Naive thymus-derived CD4-positive, alpha-beta T cell (primary cell): Measurements from ENCODE around the gene AQP6. TPM values are rescaled to one million over a fixed set of nuclear protein-coding genes. Genes with fewer than 3 reads are reported as not detected.

Experiments used
- ATAC-seq: fragments of 150-1000 bp; cut with Tn5 transposase; 2 replicates; pipeline ENCODE4 v1.10.0; 2021; ENCODE audit warnings: mild to moderate bottlenecking, moderate library complexity
- CTCF ChIA-PET: fragments of 350-600 bp; sonication (Branson Sonifier 250); formaldehyde crosslinking; loops from one replicate; lab custom pipeline; 2021; ENCODE audit warnings: antibody characterized with exemption; lab: Charles Lee
- POLR2A ChIA-PET: fragments of 350-600 bp; sonication (Branson Sonifier 250); formaldehyde crosslinking; loops from one replicate; lab custom pipeline; 2021; ENCODE audit warnings: antibody characterized with exemption, inconsistent platforms; lab: Charles Lee
- DNase-seq, 9 donors: peaks; one replicate each; pipeline versions ENCODE4 v3.0.0 to v3.0.0-alpha.2; 2020 to 2022; ENCODE audit warnings: mixed read lengths in 1 of 9
- H3K27ac ChIP-seq: one replicate; pipeline ENCODE4 v1.7.0; 2013; ENCODE audit warnings: mild to moderate bottlenecking, low read depth, low read length, moderate library complexity
- H3K27me3 ChIP-seq, 2 donors: one replicate each; pipeline ENCODE4 v1.7.0; 2013; ENCODE audit warnings: low read length in 2 of 2, mild to moderate bottlenecking in 2 of 2, moderate library complexity in 2 of 2; ENCODE audit not compliant: control insufficient read depth in 2 of 2, insufficient read depth in 2 of 2
- H3K36me3 ChIP-seq, 3 experiments: 1 replicate in 2 of 3; 2 replicates in 1 of 3; pipeline ENCODE4 v1.7.0; 2013; ENCODE audit warnings: low read length in 3 of 3, mild to moderate bottlenecking in 3 of 3, moderate library complexity in 1 of 3; ENCODE audit not compliant: insufficient read depth in 3 of 3, control insufficient read depth in 2 of 3
- H3K4me1 ChIP-seq, 2 donors: one replicate each; pipeline ENCODE4 v1.7.0; 2013; ENCODE audit warnings: low read length in 2 of 2, mild to moderate bottlenecking in 2 of 2, moderate library complexity in 1 of 2; ENCODE audit not compliant: control insufficient read depth in 2 of 2, insufficient read depth in 2 of 2
- H3K4me3 ChIP-seq: 2 replicates; pipeline ENCODE4 v1.7.0; 2013; ENCODE audit warnings: mild to moderate bottlenecking, low read length
- H3K9me3 ChIP-seq, 3 experiments: 1 replicate in 2 of 3; 2 replicates in 1 of 3; pipeline ENCODE4 v1.7.0; 2013; ENCODE audit warnings: low read length in 3 of 3; ENCODE audit not compliant: control insufficient read depth in 2 of 3
- H3K27ac Mint-ChIP-seq, 9 donors: one replicate each; pipeline ENCODE4 v1.8.0; 2020 to 2022; ENCODE audit warnings: mixed read lengths in 9 of 9, mild to moderate bottlenecking in 8 of 9, moderate library complexity in 5 of 9, inconsistent platforms in 2 of 9
- H3K27me3 Mint-ChIP-seq, 5 donors: one replicate each; pipeline ENCODE4 v1.8.0; 2021 to 2022; ENCODE audit warnings: mixed read lengths in 5 of 5, mild to moderate bottlenecking in 1 of 5
- H3K36me3 Mint-ChIP-seq, 5 donors: one replicate each; pipeline ENCODE4 v1.8.0; 2020 to 2022; ENCODE audit warnings: mixed read lengths in 5 of 5, mild to moderate bottlenecking in 3 of 5, inconsistent platforms in 1 of 5
- H3K4me1 Mint-ChIP-seq, 7 donors: one replicate each; pipeline ENCODE4 v1.8.0; 2020 to 2022; ENCODE audit warnings: mixed read lengths in 7 of 7, mild to moderate bottlenecking in 3 of 7, inconsistent platforms in 1 of 7
- H3K4me3 Mint-ChIP-seq, 10 donors: one replicate each; pipeline ENCODE4 v1.8.0; 2020 to 2022; ENCODE audit warnings: mild to moderate bottlenecking in 10 of 10, mixed read lengths in 10 of 10, moderate library complexity in 6 of 10, inconsistent platforms in 2 of 10
- H3K9me3 Mint-ChIP-seq, 11 donors: one replicate each; pipeline ENCODE4 v1.8.0; 2020 to 2022; ENCODE audit warnings: mixed read lengths in 11 of 11, mild to moderate bottlenecking in 4 of 11, inconsistent platforms in 1 of 11, moderate library complexity in 1 of 11
- intact Hi-C, 2 donors: fragments of 100-400 bp; cut with micrococcal nuclease; formaldehyde crosslinking; loops; one replicate each; pipeline ENCODE4 v1.15.1; 2023
- polyA plus RNA-seq, 2 donors: library from polyadenylated mRNA; unstranded; fragments of 300-500 nt; fragmentation: Illumina TruSeq; gene quantifications; one replicate each; pipeline ENCODE4 v1.2.3, GENCODE V29; 2021
- total RNA-seq, 6 experiments: library from RNA in 5 of 6; stranded (reverse) in 5 of 6; gene quantifications; 1 replicate in 5 of 6; 2 replicates in 1 of 6; pipeline ENCODE4 v1.2.3 and lab custom pipeline; 2021 to 2026

Gene AQP6
- total and polyA plus RNA-seq, 7 experiments from 2014 or later = not detected

DNA sequence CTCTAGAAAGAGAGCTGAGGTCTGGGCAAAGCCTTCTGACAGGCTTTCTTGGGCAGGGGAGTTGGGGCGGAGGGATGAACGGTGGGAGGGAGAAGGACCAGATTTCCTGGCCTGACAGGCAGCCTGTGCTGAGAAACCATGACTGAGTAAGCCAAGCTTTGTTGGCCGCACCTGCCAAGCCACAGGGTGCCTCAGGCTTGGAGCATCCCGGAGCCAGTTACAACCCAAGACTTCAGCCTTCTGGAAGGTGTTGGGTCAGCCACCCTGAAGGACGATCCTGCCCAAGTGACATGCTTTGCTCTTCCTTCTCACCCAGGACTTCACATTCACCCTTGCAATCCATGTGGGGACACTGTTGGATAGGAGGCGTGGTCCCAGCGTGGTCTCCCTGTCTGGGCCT lies 43.2 kb upstream of the AQP6 start:
- ATAC-seq (no peak), DNase-seq (no peak)
- no peak overlapping the region for H3K27ac Mint-ChIP-seq
- no peaks in the 10 kb centered on the region for H3K27me3 ChIP-seq
- H3K4me3 ChIP-seq = no peak overlapping the region
- ChIA-PET POLR2A (no interaction called here), CTCF (interaction anchor here (0.7 to 1.9 kb wide), 2 partner anchors 16 to 58 kb away, joined by 3 to 6 read pairs; no protein-coding TSS in a partner anchor)
- H3K4me3 Mint-ChIP-seq = no peak overlapping the region
- no peaks in the 10 kb centered on the region for H3K36me3 ChIP-seq
- H3K4me1 Mint-ChIP-seq = no peaks in the 10 kb centered on the region
- no peaks in the 10 kb centered on the region for H3K9me3 Mint-ChIP-seq
- intact Hi-C loops = no loop called here
- no peak overlapping the region for H3K27ac ChIP-seq
- H3K36me3 Mint-ChIP-seq = no peaks in the 10 kb centered on the region
- H3K4me1 ChIP-seq = no peaks in the 10 kb centered on the region
- H3K27me3 Mint-ChIP-seq = peaks cover 0 to 6% (median 3%) of the 10 kb centered on the region in 5 donors
- H3K9me3 ChIP-seq = no peaks in the 10 kb centered on the region

DNA sequence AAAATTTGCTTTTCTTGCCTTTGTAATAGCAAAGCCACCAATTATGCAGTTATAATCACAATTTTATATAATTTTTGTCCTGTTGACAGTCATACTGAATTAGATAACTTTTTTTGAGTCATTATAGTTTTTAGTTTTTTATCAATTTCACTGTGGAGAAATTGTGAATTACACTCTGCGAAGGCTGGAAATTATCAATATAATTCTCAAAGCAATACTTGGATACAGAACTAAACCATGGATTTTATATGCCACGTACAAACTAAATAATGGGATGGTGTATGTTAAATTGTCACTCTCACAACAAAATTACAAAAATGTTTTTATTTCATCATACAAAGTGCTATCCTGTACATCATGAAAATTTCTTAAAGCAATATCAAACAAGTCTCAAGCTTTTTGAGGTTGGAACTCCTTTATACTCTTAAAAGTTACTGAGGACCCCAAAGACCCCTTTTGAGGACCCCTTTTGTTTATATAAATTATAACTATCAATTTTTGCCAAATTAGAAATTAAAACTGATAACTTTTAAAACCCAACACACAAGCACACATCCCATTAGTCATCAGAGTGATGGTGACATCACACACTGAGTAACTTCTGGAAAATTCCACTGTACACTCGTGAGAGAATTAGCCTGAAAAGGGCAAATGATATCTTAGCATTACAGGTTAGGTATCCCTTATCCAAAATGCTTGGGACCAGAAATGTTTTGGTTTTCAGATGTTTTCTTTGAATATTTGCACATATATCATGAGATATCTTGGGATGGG lies 42.0 kb upstream of the AQP6 start:
- Mint-ChIP-seq H3K36me3 (no peaks in the 10 kb centered on the region), H3K4me1 (no peaks in the 10 kb centered on the region), H3K27ac (no peak overlapping the region), H3K4me3 (no peak overlapping the region), H3K9me3 (no peaks in the 10 kb centered on the region), H3K27me3 (peaks cover 0 to 13% (median 5%) of the 10 kb centered on the region in 5 donors)
- no peak overlapping the region for H3K4me3 ChIP-seq
- H3K4me1 ChIP-seq = no peaks in the 10 kb centered on the region
- no peak for DNase-seq
- no peaks in the 10 kb centered on the region for H3K27me3 ChIP-seq
- CTCF ChIA-PET = interaction anchor here (1.9 kb wide), 1 partner anchor 15 kb away, joined by 6 read pairs; no protein-coding TSS in a partner anchor
- POLR2A ChIA-PET = no interaction called here
- no peaks in the 10 kb centered on the region for H3K9me3 ChIP-seq
- H3K27ac ChIP-seq = no peak overlapping the region
- H3K36me3 ChIP-seq = no peaks in the 10 kb centered on the region
- intact Hi-C loops = no loop called here
- ATAC-seq = no peak

DNA sequence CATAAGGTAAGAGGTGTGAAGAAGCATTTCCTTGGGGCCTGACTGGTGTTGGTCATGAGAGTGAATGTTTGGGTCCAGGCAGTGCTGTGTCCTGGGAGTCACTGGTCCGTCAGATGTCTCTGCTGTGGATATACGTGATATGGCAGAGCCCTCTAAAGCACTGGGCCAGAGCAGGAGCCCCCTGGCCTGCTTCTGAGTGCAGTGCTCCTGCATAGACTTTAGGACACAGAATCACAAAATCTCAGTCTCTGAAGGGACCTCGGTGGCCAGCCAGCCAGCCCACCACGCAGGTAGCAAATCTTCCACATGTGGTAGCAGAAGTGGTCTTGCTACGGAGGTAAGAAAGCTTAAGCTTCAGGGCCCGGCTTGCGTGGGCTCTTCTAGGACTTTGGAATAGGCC lies 40.7 kb upstream of the AQP6 start:
- no peaks in the 10 kb centered on the region for H3K27me3 ChIP-seq

DNA sequence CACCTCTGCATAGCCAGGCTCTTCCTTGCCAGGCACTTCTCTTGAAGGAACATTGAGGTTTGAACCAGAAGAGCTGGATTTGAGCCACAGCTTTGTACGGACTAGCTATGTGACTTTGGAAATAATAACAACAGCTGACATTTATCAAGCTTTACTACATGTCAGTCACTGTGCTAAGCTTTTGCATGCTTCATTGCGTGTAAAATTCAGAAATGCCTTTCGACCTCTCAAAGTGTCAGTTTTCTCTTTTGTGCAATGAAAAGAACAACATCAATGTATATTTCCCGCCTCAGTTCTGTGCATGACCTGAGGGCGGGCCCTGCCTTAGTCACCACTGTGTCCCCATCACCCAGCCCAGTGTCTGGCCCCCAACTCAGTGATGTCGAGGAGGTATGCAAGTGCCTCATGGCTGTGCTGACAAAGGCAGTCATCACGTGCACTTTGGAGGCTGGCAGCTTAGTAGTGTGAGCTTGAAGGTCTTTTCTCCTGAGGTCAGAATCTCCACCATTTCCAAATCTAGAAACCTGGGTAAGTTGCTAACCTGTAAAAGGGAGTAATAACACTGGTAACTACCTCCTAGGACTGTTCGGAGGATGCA lies 40.1 kb upstream of the AQP6 start:
- H3K9me3 Mint-ChIP-seq = no peaks in the 10 kb centered on the region
- no peak overlapping the region for H3K27ac Mint-ChIP-seq
- no peaks in the 10 kb centered on the region for H3K36me3 Mint-ChIP-seq
- ATAC-seq (no peak), DNase-seq (no peak)
- Histone ChIP-seq H3K4me3 (no peak overlapping the region), H3K36me3 (no peaks in the 10 kb centered on the region), H3K4me1 (no peaks in the 10 kb centered on the region), H3K9me3 (no peaks in the 10 kb centered on the region), H3K27me3 (no peaks in the 10 kb centered on the region), H3K27ac (no peak overlapping the region)
- no peak overlapping the region for H3K4me3 Mint-ChIP-seq
- H3K27me3 Mint-ChIP-seq = peaks cover 0 to 15% (median 5%) of the 10 kb centered on the region in 5 donors
- CTCF ChIA-PET = no interaction called here
- intact Hi-C loops = no loop called here
- POLR2A ChIA-PET = no interaction called here
- H3K4me1 Mint-ChIP-seq = no peaks in the 10 kb centered on the region

More for the DNA sequence above, 40.7 kb upstream of the AQP6 start:
- H3K36me3 Mint-ChIP-seq = no peaks in the 10 kb centered on the region
- DNase-seq (no peak), ATAC-seq (no peak)
- ChIA-PET POLR2A (no interaction called here), CTCF (no interaction called here)
- no peaks in the 10 kb centered on the region for H3K9me3 Mint-ChIP-seq
- H3K27ac Mint-ChIP-seq = no peak overlapping the region
- peaks cover 0 to 15% (median 5%) of the 10 kb centered on the region in 5 donors for H3K27me3 Mint-ChIP-seq
- Histone ChIP-seq H3K27ac (no peak overlapping the region), H3K36me3 (no peaks in the 10 kb centered on the region), H3K4me3 (no peak overlapping the region), H3K9me3 (no peaks in the 10 kb centered on the region), H3K4me1 (no peaks in the 10 kb centered on the region)
- no peak overlapping the region for H3K4me3 Mint-ChIP-seq
- no peaks in the 10 kb centered on the region for H3K4me1 Mint-ChIP-seq
- intact Hi-C loops = no loop called here

DNA sequence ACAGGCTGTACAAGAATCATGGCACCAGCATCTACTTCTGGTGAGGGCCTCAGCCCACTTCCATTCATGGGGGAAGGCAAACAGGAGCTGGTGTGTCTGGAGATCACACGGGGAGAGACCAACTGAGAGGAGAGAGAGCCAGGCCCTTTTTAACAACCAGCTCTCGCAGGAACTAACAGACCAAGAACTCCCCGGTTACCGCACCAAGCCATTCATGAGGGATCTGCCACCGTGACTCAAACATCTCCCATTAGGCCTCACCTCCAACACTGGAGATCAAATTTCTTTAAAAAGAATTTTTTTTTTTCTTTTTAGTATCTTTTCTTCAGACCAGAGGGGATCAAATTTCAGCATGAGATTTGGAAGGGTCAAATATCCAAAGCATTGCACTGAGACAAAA lies 39.0 kb upstream of the AQP6 start:
- Histone ChIP-seq H3K27ac (no peak overlapping the region), H3K27me3 (no peaks in the 10 kb centered on the region), H3K9me3 (no peaks in the 10 kb centered on the region), H3K36me3 (no peaks in the 10 kb centered on the region), H3K4me3 (no peak overlapping the region), H3K4me1 (no peaks in the 10 kb centered on the region)
- ATAC-seq = no peak
- H3K4me1 Mint-ChIP-seq = no peaks in the 10 kb centered on the region
- no peaks in the 10 kb centered on the region for H3K9me3 Mint-ChIP-seq
- ChIA-PET CTCF (no interaction called here), POLR2A (no interaction called here)
- DNase-seq = no peak
- intact Hi-C loops = no loop called here
- H3K27ac Mint-ChIP-seq = no peak overlapping the region
- H3K4me3 Mint-ChIP-seq = no peak overlapping the region
- no peaks in the 10 kb centered on the region for H3K36me3 Mint-ChIP-seq
- H3K27me3 Mint-ChIP-seq = peaks cover 0 to 12% (median 5%) of the 10 kb centered on the region in 5 donors

DNA sequence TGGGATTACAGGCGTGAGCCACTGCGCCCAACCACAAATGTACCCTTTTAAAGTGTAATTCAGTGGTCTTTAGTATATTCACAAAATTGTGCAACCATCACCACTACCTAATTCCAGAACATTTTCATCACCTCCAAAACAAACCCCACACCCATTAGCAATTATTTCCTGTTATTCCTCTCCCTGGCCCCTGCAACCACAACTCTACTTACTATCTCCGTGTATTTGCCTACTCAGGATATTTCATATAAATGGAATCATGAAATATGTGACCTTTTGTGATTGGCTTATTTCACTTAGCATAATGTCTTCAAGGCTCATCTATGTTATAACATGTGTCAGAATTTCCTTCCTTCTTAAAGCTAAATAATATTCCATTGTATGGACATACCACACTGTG lies 38.2 kb upstream of the AQP6 start:
- DNase-seq (no peak), ATAC-seq (no peak)
- ChIA-PET CTCF (no interaction called here), POLR2A (no interaction called here)
- no peak overlapping the region for H3K27ac ChIP-seq
- intact Hi-C loops = no loop called here
- Mint-ChIP-seq H3K27me3 (peaks cover 0 to 12% (median 5%) of the 10 kb centered on the region in 5 donors), H3K27ac (no peak overlapping the region), H3K36me3 (no peaks in the 10 kb centered on the region), H3K4me3 (no peak overlapping the region), H3K9me3 (no peaks in the 10 kb centered on the region), H3K4me1 (no peaks in the 10 kb centered on the region)
- no peaks in the 10 kb centered on the region for H3K36me3 ChIP-seq
- no peaks in the 10 kb centered on the region for H3K9me3 ChIP-seq
- no peaks in the 10 kb centered on the region for H3K27me3 ChIP-seq
- H3K4me1 ChIP-seq = no peaks in the 10 kb centered on the region
- H3K4me3 ChIP-seq = no peak overlapping the region

DNA sequence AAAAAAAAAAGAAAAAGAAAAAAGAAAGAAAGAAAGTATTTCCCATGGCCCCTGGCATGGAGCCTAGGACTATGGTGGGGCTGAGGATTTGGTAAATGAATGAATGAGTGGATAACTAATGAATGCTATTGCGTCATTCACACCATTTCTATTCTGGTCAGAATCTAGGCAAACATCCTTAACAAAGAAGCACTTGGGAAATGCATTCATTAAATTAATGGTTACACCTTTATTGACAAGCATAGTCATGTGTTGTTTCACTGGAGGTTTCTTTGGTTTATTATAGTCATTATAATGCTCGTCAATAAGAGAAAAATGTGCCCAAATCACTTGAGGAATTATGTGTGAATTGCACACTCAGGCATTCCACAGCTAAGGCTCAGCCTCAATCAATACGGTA lies 35.8 kb upstream of the AQP6 start:
- intact Hi-C loops = no loop called here
- ChIA-PET POLR2A (no interaction called here), CTCF (no interaction called here)
- Histone ChIP-seq H3K4me3 (no peak overlapping the region), H3K27me3 (no peaks in the 10 kb centered on the region), H3K36me3 (no peaks in the 10 kb centered on the region), H3K9me3 (no peaks in the 10 kb centered on the region), H3K4me1 (no peaks in the 10 kb centered on the region), H3K27ac (no peak overlapping the region)
- Mint-ChIP-seq H3K27me3 (peaks cover 0 to 14% (median 5%) of the 10 kb centered on the region in 5 donors), H3K36me3 (no peaks in the 10 kb centered on the region), H3K4me3 (no peak overlapping the region), H3K9me3 (no peaks in the 10 kb centered on the region), H3K4me1 (no peaks in the 10 kb centered on the region), H3K27ac (no peak overlapping the region)
- no peak for ATAC-seq
- no peak for DNase-seq
